HG03378 (cell line): ENCODE results near the gene SRC.

Experiments
- ATAC-seq: cut with Tn5 transposase; IDR thresholded peaks from one replicate; pipeline ENCODE4 v1.9.1; 2021; ENCODE audit warnings: mild to moderate bottlenecking, moderate library complexity; ENCODE audit not compliant: unreplicated experiment

Gene SRC

GRCh38 chr20:37348792-37349516 lies 3.0 kb downstream of the SRC start:
- ATAC-seq: no peak

DNA sequence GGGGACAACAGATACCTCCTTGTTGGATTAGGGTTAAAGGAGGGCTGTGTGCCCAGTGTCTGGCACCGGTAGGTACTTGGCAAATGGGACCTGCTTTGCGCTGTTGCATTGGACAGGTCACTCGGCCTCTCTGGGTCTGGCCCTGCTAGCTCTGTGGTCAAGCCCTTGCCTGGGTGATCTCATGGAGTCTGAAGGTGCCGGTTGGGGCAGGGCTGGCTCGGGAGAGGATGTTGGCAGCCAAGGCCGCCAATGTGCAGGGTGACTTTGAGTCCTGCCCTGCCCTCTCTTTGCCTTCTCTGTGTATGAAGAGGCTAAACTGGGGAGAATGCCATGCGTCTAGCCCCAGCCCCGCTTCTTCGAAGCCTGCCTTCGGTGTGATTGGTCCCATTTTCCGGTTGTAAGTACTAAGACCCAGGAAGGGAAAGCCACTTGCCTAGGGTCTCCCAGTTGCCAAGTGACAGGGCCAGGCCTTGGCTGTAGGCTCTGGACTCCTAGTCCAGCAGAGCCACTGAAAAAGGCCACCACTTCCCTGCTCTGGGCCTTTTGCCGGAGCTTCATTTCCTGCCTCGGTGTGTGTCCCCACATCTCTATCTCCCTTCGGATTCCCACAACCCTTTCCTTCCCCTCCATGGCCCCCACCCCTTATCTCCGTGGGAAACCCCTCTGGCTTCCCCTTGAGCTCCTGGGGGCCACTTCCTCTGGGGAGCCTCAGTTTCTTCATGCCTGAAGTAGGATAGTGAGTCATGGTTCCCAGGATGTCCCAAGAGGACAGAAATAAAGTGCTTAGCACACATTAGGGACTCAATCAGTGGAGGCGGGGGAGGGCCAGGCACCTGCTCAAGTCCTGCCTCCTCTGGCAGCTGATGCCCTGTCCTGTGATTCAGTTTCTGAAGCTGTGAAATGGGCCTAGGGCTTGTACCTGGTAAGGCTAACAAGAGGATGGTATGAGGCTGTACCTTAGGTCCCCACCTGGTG lies 3.9 kb downstream of the SRC start:
- ATAC-seq: no peak

DNA sequence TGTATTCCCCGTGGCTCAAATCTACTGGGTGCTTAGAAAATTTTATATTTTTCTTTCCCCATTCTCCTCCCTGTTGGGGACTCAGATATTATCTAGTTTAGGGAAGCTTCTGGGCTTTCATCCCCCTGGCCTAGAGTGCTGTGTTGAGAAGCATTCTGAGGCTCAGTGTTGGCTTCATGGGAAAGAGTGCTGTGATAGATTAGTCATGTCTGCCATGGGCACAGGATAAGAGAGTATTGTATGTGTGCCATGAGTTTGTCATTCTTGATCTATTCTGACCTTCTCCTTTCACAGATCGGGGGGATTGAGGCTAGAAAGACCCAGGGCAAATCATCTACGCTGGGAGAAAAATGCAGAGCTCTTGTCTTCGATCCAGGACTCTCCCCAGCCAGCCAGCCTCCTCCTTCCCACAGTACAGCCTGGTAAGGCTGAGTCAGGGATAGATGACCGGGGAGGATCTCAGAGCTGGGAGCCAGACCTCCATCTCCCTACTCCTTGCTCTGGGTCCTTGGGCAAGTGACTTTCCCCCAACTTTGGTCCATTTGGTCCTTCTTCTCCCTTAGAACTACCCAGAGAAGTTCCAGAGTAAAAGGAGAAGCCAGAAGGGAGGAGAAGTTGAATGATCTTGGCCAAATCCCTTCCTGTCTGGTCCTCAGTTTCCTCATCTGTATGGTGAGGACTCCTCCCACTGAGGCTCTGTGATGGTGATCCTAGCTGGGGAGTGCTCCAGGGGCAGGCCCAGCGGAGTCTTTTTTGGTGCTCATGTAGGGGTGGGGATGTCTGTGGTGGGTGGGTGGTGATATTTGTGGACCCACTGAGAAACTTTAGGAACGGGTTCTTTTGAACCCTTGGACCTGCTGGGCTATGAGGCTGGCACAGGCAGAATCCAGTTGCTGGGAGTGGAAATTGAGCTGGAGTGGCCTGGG lies 5.0 kb downstream of the SRC start:
- ATAC-seq: no peak

GRCh38 chr20:37351689-37352607 lies 6.0 kb downstream of the SRC start:
- no peak for ATAC-seq

GRCh38 chr20:37352608-37352980 lies 6.7 kb downstream of the SRC start:
- ATAC-seq: no peak

- ATAC-seq: no peak
These were observed 7.4 kb downstream of the SRC start for GRCh38 chr20:37353285-37353849.

DNA sequence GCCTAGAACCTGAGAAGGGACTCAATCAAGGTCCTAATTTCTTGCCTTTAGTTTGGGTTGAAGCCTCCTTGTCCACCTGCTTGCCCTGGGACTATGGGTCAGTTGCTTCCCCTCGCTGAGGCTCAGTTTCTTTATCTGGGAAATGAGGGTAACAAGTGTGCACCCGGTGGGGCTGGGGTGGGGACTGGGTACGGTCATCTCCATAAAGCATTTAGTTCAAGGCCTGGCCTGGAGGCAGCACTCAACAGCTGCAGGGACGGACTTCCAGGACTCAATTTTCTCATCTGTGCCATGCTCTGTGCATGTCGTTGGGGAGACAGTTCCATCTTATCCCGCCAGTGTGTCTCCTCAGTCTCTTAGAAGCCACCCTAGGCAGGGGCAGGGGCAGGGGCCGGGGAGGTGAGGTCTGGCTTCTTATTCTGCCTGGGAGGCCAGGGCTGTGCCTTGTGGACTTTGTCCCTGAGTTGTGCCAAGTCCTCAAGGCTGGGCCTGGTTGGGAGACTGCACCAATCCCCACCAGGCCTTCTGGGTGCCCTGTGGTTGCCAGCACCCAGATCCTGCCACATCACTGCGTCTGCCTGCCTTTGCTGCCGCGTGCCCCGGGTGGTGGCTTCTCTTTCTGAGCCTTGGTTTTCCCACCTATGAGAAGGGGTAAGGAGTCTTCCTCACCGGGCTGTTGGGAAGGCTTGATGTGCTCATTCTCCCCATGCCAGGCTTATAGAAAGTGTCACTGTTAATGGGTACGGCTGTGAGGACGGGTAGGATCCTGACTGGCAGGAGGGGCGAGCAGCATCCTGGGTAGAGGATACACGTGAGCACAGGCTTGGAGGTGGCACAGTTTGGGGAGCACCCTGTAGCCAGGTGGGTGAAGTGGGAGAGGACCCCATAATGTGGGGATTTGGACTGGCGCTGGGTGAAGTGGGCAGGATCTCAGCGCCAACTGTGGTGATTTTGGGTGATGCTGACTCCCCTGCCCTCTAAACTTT lies 8.6 kb downstream of the SRC start:
- ATAC-seq: no peak

- no peak for ATAC-seq
These were observed 9.6 kb downstream of the SRC start for GRCh38 chr20:37355252-37356180.

GRCh38 chr20:37356387-37356786 lies 10.4 kb downstream of the SRC start:
- ATAC-seq: no peak

GRCh38 chr20:37356961-37357371 lies 11.0 kb downstream of the SRC start:
- no peak for ATAC-seq

DNA sequence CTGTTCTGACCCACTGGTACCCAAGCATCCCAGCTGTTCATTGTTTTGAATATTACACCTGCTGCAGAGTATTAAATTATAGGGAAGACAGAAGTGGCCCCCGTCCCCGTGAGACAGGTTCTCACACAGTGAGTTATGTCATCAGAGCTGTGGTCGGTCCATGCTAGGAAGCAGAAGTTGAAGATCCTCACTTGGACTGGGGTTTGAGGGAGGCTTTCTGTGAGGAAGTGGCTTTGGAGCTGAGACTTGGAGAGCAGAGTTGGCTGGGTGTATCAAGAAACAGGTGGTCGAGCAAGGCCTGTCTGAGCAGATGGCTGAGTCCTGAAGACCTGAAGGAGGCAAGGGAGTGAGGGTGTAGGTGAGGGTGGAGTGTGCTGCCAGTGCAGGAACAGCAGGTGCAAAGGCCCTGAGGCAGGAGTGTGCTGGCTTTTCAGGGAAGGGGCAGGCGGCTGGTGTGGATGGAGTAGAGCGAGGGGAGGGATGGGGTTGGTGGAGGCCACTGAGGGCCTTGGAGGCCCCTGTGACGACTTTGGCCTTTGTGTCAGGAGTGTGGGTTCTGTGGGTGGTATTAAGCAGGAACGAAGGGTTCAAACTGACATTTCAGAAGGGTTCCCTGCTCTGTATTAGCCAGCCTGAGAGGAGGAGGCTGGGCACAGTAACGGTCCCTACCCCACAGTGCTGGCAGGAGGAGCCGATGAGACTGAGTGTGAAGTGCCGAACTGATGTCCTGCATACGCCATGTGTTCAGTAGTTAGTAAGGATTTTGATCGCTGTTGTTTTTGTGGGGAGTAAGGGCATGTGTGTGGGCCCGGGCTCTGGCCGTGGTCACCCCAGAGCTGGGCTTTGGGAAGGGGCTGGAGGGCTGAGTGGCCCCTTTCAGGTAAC lies 11.8 kb downstream of the SRC start:
- no peak for ATAC-seq

- no peak for ATAC-seq
These were observed 12.6 kb downstream of the SRC start for GRCh38 chr20:37358366-37359150.

GRCh38 chr20:37359331-37359730 lies 13.4 kb downstream of the SRC start:
- no peak for ATAC-seq

GRCh38 chr20:37359836-37360235 lies 13.9 kb downstream of the SRC start:
- ATAC-seq: no peak

- ATAC-seq: no peak
These were observed 14.6 kb downstream of the SRC start for GRCh38 chr20:37360391-37361115.
